Stimulated activated CD8-positive, alpha-beta memory T cell treated with anti-CD3 and anti-CD28 coated beads, Interleukin-15, amount 100 ng/mL, for 24 hours (primary cell): Measurements from ENCODE around the gene B3GALNT2.

ENCODE experiments used
- DNase-seq: peaks from one replicate; pipeline ENCODE4 v3.0.0-alpha.2; 2020; ENCODE audit warnings: low read depth

Gene B3GALNT2

GRCh38 chr1:235409042-235409820 lies 95.0 kb downstream of the B3GALNT2 start:
- no peak for DNase-seq

GRCh38 chr1:235408503-235408960 lies 95.7 kb downstream of the B3GALNT2 start:
- no peak for DNase-seq

GRCh38 chr1:235407419-235407818 lies 96.8 kb downstream of the B3GALNT2 start:
- no peak for DNase-seq

- DNase-seq: no peak
Observed at GRCh38 chr1:235404190-235404589, 100.1 kb downstream of the B3GALNT2 start.

- DNase-seq: no peak
Observed at GRCh38 chr1:235403593-235403992, 100.7 kb downstream of the B3GALNT2 start.

- no peak for DNase-seq
Observed at GRCh38 chr1:235402457-235403200, 101.6 kb downstream of the B3GALNT2 start.

GRCh38 chr1:235401251-235401650 lies 103.0 kb downstream of the B3GALNT2 start:
- no peak for DNase-seq
